CD14-positive monocyte (primary cell): ENCODE measurements around the gene KNSTRN. TPM values are rescaled to one million over a fixed set of nuclear protein-coding genes. Genes with fewer than 3 reads are reported as not detected.

Experiments used
- DNase-seq, 3 donors: peaks; one replicate each; pipeline ENCODE4 v3.0.0-alpha.2; 2011 to 2022
- H2AFZ ChIP-seq: 2 replicates; pipeline ENCODE4 v1.6.0; 2012; ENCODE audit warnings: mild to moderate bottlenecking, low read depth, low read length, inconsistent platforms; ENCODE audit not compliant: insufficient read depth, poor library complexity, severe bottlenecking
- H3K27ac ChIP-seq, 2 donors: 1 replicate in 1 of 2; 2 replicates in 1 of 2; pipeline ENCODE4 v1.5.1; 2012 to 2013; ENCODE audit warnings: low read length in 2 of 2, control low read depth in 1 of 2, inconsistent platforms in 1 of 2, low read depth in 1 of 2, mild to moderate bottlenecking in 1 of 2
- H3K27me3 ChIP-seq, 2 donors: one replicate each; pipeline versions ENCODE4 v1.6.0 to v1.6.1; 2011 to 2013; ENCODE audit warnings: low read length in 2 of 2; ENCODE audit not compliant: control insufficient read depth in 2 of 2, insufficient read depth in 2 of 2
- H3K36me3 ChIP-seq, 2 donors: replicated peaks in 1 of 2; 1 replicate in 1 of 2; 2 replicates in 1 of 2; pipeline versions ENCODE4 v1.5.1 to v1.6.1; 2012 to 2013; ENCODE audit warnings: low read length in 2 of 2, control low read depth in 1 of 2, inconsistent platforms in 1 of 2, mild to moderate bottlenecking in 1 of 2; ENCODE audit not compliant: insufficient read depth in 2 of 2, control insufficient read depth in 1 of 2
- H3K4me1 ChIP-seq, 2 donors: 1 replicate in 1 of 2; 2 replicates in 1 of 2; pipeline versions ENCODE4 v1.5.1 to v1.6.1; 2012 to 2013; ENCODE audit warnings: low read length in 2 of 2, control low read depth in 1 of 2, inconsistent platforms in 1 of 2, mild to moderate bottlenecking in 1 of 2, moderate library complexity in 1 of 2; ENCODE audit not compliant: insufficient read depth in 2 of 2, control insufficient read depth in 1 of 2
- H3K4me2 ChIP-seq: replicated peaks from 2 replicates; pipeline ENCODE3; 2012; ENCODE audit warnings: low read length, moderate library complexity, mild to moderate bottlenecking; ENCODE audit not compliant: poor library complexity, severe bottlenecking; ENCODE audit errors: extremely low read depth
- H3K4me3 ChIP-seq, 3 experiments: fragments of 200-600 bp in 1 of 3; sonication (generic) in 1 of 3; replicated peaks in 1 of 3; 1 replicate in 2 of 3; 2 replicates in 1 of 3; pipeline ENCODE4 v1.5.1; 2011 to 2013; ENCODE audit warnings: low read length in 3 of 3, mild to moderate bottlenecking in 3 of 3, control low read depth in 2 of 3, low read depth in 2 of 3, inconsistent platforms in 1 of 3, moderate library complexity in 1 of 3
- H3K79me2 ChIP-seq: 2 replicates; pipeline ENCODE4 v1.6.0; 2012; ENCODE audit warnings: mild to moderate bottlenecking, control low read depth, inconsistent platforms, low read length, moderate library complexity; ENCODE audit not compliant: insufficient read depth
- H3K9ac ChIP-seq: 2 replicates; pipeline ENCODE4 v1.6.0; 2017; ENCODE audit warnings: low read length, mild to moderate bottlenecking; ENCODE audit not compliant: insufficient read depth, poor library complexity, severe bottlenecking
- H3K9me3 ChIP-seq, 2 donors: replicated peaks in 1 of 2; 1 replicate in 1 of 2; 2 replicates in 1 of 2; pipeline versions ENCODE4 v1.5.1 to v1.6.1; 2012 to 2013; ENCODE audit warnings: low read length in 2 of 2, control low read depth in 1 of 2; ENCODE audit not compliant: control insufficient read depth in 1 of 2, insufficient read depth in 1 of 2
- H4K20me1 ChIP-seq: 2 replicates; pipeline ENCODE4 v1.6.0; 2012; ENCODE audit warnings: mild to moderate bottlenecking, low read length, control low read depth, moderate library complexity; ENCODE audit not compliant: insufficient read depth
- H3K27ac Mint-ChIP-seq, 7 donors: one replicate each; pipeline ENCODE4 v1.8.0; 2020; ENCODE audit warnings: mild to moderate bottlenecking in 7 of 7, mixed read lengths in 7 of 7, moderate library complexity in 6 of 7, inconsistent platforms in 2 of 7
- H3K27me3 Mint-ChIP-seq, 3 donors: one replicate each; pipeline ENCODE4 v1.8.0; 2021 to 2022; ENCODE audit warnings: low read depth in 3 of 3, mild to moderate bottlenecking in 3 of 3, mixed read lengths in 3 of 3, moderate library complexity in 3 of 3, inconsistent platforms in 1 of 3
- H3K36me3 Mint-ChIP-seq, 2 donors: one replicate each; pipeline ENCODE4 v1.8.0; 2020; ENCODE audit warnings: mixed read lengths in 2 of 2, inconsistent platforms in 1 of 2, mild to moderate bottlenecking in 1 of 2
- H3K4me1 Mint-ChIP-seq: one replicate; pipeline ENCODE4 v1.8.0; 2020; ENCODE audit warnings: mild to moderate bottlenecking, mixed read lengths
- H3K4me3 Mint-ChIP-seq, 2 donors: one replicate each; pipeline ENCODE4 v1.8.0; 2020; ENCODE audit warnings: mild to moderate bottlenecking in 2 of 2, mixed read lengths in 2 of 2, moderate library complexity in 1 of 2
- H3K9me3 Mint-ChIP-seq, 7 donors: one replicate each; pipeline ENCODE4 v1.8.0; 2020 to 2022; ENCODE audit warnings: mixed read lengths in 7 of 7, mild to moderate bottlenecking in 6 of 7, moderate library complexity in 6 of 7, inconsistent platforms in 2 of 7
- WGBS: methylation state at CpG from one replicate; pipeline ENCODE4 v1.1.5; 2013; ENCODE audit warnings: missing lambda C conversion rate; ENCODE audit not compliant: insufficient coverage; 5-methylcytosine and 5-hydroxymethylcytosine counted together
- intact Hi-C, 2 donors: fragments of 100-400 bp; cut with micrococcal nuclease; formaldehyde crosslinking; loops; one replicate each; pipeline versions ENCODE4 v1.15.0 to v1.15.1; 2023
- polyA plus RNA-seq, 3 donors: library from polyadenylated mRNA; depleted of rRNA in 1 of 3; unstranded in 2 of 3; stranded (reverse) in 1 of 3; fragments of 300-500 nt in 2 of 3; fragments of >200 nt in 1 of 3; fragmentation: Illumina TruSeq in 2 of 3; gene quantifications; 1 replicate in 2 of 3; 2 replicates in 1 of 3; pipeline ENCODE4 v1.2.3, GENCODE V29; 2012 to 2021
- TF ChIP-seq, protein P1 (sequence below): fragments of 200-600 bp; IDR thresholded peaks from one replicate; pipeline ENCODE4 v1.8.0; 2022; ENCODE audit warnings: antibody characterized with exemption, mild to moderate bottlenecking

The KNSTRN gene
- polyA plus RNA-seq, 3 donors = 5.4 to 10.0 (median 7.9) TPM

DNA sequence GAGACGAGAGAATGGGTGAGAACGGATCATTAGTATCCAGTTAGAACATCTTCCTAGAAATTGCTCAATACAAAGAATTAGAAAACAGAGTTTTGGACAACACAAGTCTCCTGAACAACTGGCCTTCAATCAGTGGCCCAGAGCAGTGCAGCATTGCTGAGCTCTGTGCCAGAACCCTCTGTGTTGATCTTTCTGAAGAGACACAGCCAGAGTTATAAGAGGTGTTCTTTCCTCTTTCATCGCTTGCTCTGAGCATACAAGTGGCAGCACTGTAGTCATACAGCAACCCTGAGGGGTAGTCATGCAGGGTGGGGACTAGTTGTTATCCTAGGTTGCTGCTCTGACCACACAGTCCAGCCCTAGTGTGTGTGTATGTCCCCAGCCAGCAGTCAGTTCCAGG, 4.0 kb downstream of the KNSTRN start:
- TF ChIP-seq, protein P1, sequence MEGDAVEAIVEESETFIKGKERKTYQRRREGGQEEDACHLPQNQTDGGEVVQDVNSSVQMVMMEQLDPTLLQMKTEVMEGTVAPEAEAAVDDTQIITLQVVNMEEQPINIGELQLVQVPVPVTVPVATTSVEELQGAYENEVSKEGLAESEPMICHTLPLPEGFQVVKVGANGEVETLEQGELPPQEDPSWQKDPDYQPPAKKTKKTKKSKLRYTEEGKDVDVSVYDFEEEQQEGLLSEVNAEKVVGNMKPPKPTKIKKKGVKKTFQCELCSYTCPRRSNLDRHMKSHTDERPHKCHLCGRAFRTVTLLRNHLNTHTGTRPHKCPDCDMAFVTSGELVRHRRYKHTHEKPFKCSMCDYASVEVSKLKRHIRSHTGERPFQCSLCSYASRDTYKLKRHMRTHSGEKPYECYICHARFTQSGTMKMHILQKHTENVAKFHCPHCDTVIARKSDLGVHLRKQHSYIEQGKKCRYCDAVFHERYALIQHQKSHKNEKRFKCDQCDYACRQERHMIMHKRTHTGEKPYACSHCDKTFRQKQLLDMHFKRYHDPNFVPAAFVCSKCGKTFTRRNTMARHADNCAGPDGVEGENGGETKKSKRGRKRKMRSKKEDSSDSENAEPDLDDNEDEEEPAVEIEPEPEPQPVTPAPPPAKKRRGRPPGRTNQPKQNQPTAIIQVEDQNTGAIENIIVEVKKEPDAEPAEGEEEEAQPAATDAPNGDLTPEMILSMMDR = no peak
- H3K27ac Mint-ChIP-seq = peak overlapping the region in 3 of 7 donors; percentile 9 to 60 (median 41)
- H3K9ac ChIP-seq = no peak overlapping the region
- intact Hi-C loops = no loop called here
- H3K36me3 Mint-ChIP-seq = peaks cover 33 to 39% of the 10 kb centered on the region in 2 donors
- peaks cover 19 to 26% of the 10 kb centered on the region in 2 donors for H3K36me3 ChIP-seq
- H3K9me3 Mint-ChIP-seq = peaks cover 0 to 2% (median 0%) of the 10 kb centered on the region in 7 donors
- no peak overlapping the region for H3K4me3 ChIP-seq
- 100% methylated on average over 1 of the region's 3 CpGs for WGBS
- peaks cover 49% of the 10 kb centered on the region for H3K79me2 ChIP-seq
- DNase-seq = no peak
- no peak overlapping the region for H3K4me3 Mint-ChIP-seq
- no peaks in the 10 kb centered on the region for H3K27me3 ChIP-seq
- H3K9me3 ChIP-seq = no peaks in the 10 kb centered on the region
- peaks cover 0 to 2% (median 0%) of the 10 kb centered on the region in 3 donors for H3K27me3 Mint-ChIP-seq
- peak overlapping the region in 1 of 2 donors; percentile 34 for H3K27ac ChIP-seq
- no peak overlapping the region for H3K4me2 ChIP-seq
- H3K4me1 Mint-ChIP-seq = peaks cover 59% of the 10 kb centered on the region
- H3K4me1 ChIP-seq = peaks cover 58 to 63% of the 10 kb centered on the region in 2 donors
- no peaks in the 10 kb centered on the region for H4K20me1 ChIP-seq
- no peak overlapping the region for H2AFZ ChIP-seq

DNA sequence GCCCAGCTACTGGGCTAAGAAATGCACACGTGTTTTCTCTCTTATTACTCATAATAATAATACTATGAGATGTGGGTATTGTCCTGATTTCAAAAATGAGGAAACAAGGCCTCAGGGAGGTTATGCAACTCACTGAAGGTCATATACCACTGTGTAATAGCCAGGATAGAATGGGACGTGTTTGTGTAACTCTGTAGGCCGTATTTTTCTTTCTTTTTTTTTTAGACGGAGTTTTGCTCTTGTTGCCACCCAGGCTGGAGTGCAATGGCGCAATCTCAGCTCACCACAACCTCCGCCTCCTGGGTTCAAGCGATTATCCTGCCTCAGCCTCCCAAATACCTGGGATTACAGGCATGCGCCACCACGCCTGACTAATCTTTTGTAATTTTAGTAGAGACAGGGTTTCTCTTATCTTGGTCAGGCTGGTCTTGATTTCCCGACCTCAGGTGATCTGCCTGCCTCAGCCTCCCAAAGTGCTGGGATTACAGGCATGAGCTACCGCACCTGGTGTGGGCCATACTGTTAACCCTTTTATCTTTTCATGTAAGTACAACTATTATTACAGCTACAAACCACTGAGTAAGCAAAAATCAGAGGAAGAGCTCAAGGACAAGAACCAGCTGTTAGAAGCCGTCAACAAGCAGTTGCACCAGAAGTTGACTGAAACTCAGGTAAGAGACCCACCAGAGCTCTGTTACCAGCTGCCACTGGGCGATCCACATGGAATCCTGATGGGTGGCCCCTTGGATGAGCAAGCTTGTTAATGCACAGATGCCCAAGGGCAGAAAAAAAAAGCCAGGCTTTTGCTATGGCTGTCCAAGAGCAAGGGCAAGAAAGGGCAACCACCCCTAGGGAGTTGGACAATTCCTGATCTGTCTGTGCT, 6.7 kb downstream of the KNSTRN start:
- Mint-ChIP-seq H3K27me3 (no peaks in the 10 kb centered on the region), H3K9me3 (peaks cover 0 to 2% (median 0%) of the 10 kb centered on the region in 7 donors), H3K27ac (peak overlapping the region; percentile 92 to 98 (median 97)), H3K36me3 (peaks cover 52 to 61% of the 10 kb centered on the region in 2 donors), H3K4me1 (peaks cover 57% of the 10 kb centered on the region), H3K4me3 (peak overlapping the region in 1 of 2 donors; percentile 59)
- H3K79me2 ChIP-seq = peaks cover 44% of the 10 kb centered on the region
- no peaks in the 10 kb centered on the region for H3K27me3 ChIP-seq
- peaks cover 51 to 58% of the 10 kb centered on the region in 2 donors for H3K4me1 ChIP-seq
- H3K9me3 ChIP-seq = no peaks in the 10 kb centered on the region
- WGBS = 81% methylated on average over 4 of the region's 13 CpGs
- peak overlapping the region; percentile 45 for H3K4me2 ChIP-seq
- peak overlapping the region; percentile 29 for H3K9ac ChIP-seq
- no peaks in the 10 kb centered on the region for H4K20me1 ChIP-seq
- peak overlapping the region in 1 of 3 experiments; percentile 34 for H3K4me3 ChIP-seq
- no peak overlapping the region for H2AFZ ChIP-seq
- DNase-seq = peak; percentile 89 to 97 (median 97)
- TF ChIP-seq, protein P1 = no peak
- H3K36me3 ChIP-seq = peaks cover 26 to 50% of the 10 kb centered on the region in 2 donors
- peak overlapping the region; percentile 80 to 83 for H3K27ac ChIP-seq
- intact Hi-C loops = no loop called here
